GM12878 (cell line): ENCODE measurements around the gene PLEKHM3. TPM values are rescaled to one million over a fixed set of nuclear protein-coding genes. Genes with fewer than 3 reads are reported as not detected.

Source experiments
- ATAC-seq: fragments of 200-7000 bp; cut with Tn5 transposase; 3 replicates; pipeline ENCODE4 v1.9.1; 2020; ENCODE audit warnings: mild to moderate bottlenecking, moderate library complexity
- BruUV-seq: library from RNA; stranded (reverse); fragments of 400-500 nt; replicated peaks from 2 replicates; lab custom pipeline; 2021; lab: Mats Ljungman, UMichigan
- CTCF ChIA-PET: fragments of 300-600 bp; sonication (Branson Sonifier 250); formaldehyde crosslinking; extraction: SDS; loops from one replicate; lab custom pipeline; 2021; ENCODE audit warnings: inconsistent platforms; lab: Yijun Ruan, JAX
- POLR2A ChIA-PET: fragments of 350-600 bp; formaldehyde crosslinking; extraction: SDS; loops from one replicate; lab custom pipeline; 2021; ENCODE audit warnings: inconsistent platforms; lab: Charles Lee
- RAD21 ChIA-PET: fragments of 300-600 bp; sonication (Branson Sonifier 250); formaldehyde crosslinking; loops from one replicate; lab custom pipeline; 2023; ENCODE audit warnings: antibody characterized with exemption; ENCODE audit not compliant: unreplicated experiment; lab: Charles Lee
- SMC1A ChIA-PET: fragments of 300-600 bp; sonication (Branson Sonifier 250); formaldehyde crosslinking; loops from one replicate; lab custom pipeline; 2023; ENCODE audit not compliant: unreplicated experiment, uncharacterized antibody; lab: Charles Lee
- DNase-seq: peaks from one replicate; pipeline ENCODE4 v3.0.0-alpha.2; 2011; ENCODE audit warnings: low read depth, low spot score
- FAIRE-seq: peaks from 3 replicates; lab custom pipeline; 2011; peaks lifted over from hg19 to GRCh38; lab: Jason Lieb, UNC
- H2AFZ ChIP-seq: 2 replicates; pipeline ENCODE4 v1.6.0; 2011; ENCODE audit warnings: low read depth, low read length, control low read depth; ENCODE audit not compliant: control insufficient read depth
- H3K27ac ChIP-seq: 2 replicates; pipeline ENCODE4 v1.5.1; 2011; ENCODE audit warnings: control low read depth; ENCODE audit not compliant: control insufficient read depth, insufficient read depth
- H3K27me3 ChIP-seq, 2 experiments: replicated peaks in 1 of 2; 2 replicates each; pipeline versions ENCODE4 v1.6.0 to v1.6.1; 2011; ENCODE audit warnings: low read length in 1 of 2; ENCODE audit not compliant: control insufficient read depth in 2 of 2, insufficient read depth in 2 of 2
- H3K36me3 ChIP-seq, 2 experiments: 2 replicates each; pipeline ENCODE4 v1.5.1; 2011; ENCODE audit warnings: low read length in 1 of 2; ENCODE audit not compliant: control insufficient read depth in 2 of 2, insufficient read depth in 2 of 2
- H3K4me1 ChIP-seq: 2 replicates; pipeline ENCODE4 v1.6.1; 2011; ENCODE audit warnings: mild to moderate bottlenecking, low read length, moderate library complexity, mixed read lengths; ENCODE audit not compliant: control insufficient read depth, insufficient read depth
- H3K4me2 ChIP-seq: 2 replicates; pipeline ENCODE4 v1.6.0; 2011; ENCODE audit warnings: control low read depth; ENCODE audit not compliant: control insufficient read depth, insufficient read depth
- H3K4me3 ChIP-seq: fragments of 200-600 bp; sonication (generic); 2 replicates; pipeline ENCODE4 v1.5.1; 2016
- H3K79me2 ChIP-seq: 2 replicates; pipeline ENCODE4 v1.6.0; 2011; ENCODE audit warnings: low read length; ENCODE audit not compliant: control insufficient read depth, insufficient read depth
- H3K9ac ChIP-seq: 2 replicates; pipeline ENCODE4 v1.8.0; 2011; ENCODE audit warnings: low read length, control low read depth, mixed read lengths; ENCODE audit not compliant: control insufficient read depth, insufficient read depth
- H3K9me3 ChIP-seq: replicated peaks from 3 replicates; pipeline ENCODE4 v1.5.1; 2011; ENCODE audit warnings: mild to moderate bottlenecking, low read length; ENCODE audit not compliant: control insufficient read depth, insufficient read depth
- H4K20me1 ChIP-seq: 2 replicates; pipeline ENCODE4 v1.6.0; 2011; ENCODE audit not compliant: control insufficient read depth, insufficient read depth
- BHLHE40 ChIP-seq, 2 experiments: fragments of 450-650 bp in 1 of 2; IDR thresholded peaks; 2 replicates each; pipeline ENCODE4 v1.6.1; 2011 to 2017; ENCODE audit warnings: low read depth in 2 of 2, borderline replicate concordance in 1 of 2, improper control_type of control experiment in 1 of 2, low read length in 1 of 2, mild to moderate bottlenecking in 1 of 2
- CBX5 ChIP-seq: sonication (generic); IDR thresholded peaks from 2 replicates; pipeline ENCODE4 v1.6.1; 2016; ENCODE audit warnings: low read depth, moderate library complexity, mild to moderate bottlenecking, inconsistent platforms
- DPF2 ChIP-seq: fragments of 450-650 bp; IDR thresholded peaks from 2 replicates; pipeline ENCODE4 v1.6.1; 2017; ENCODE audit warnings: mild to moderate bottlenecking
- HDGF ChIP-seq: fragments of 450-650 bp; IDR thresholded peaks from 2 replicates; pipeline ENCODE4 v1.6.1; 2016; ENCODE audit warnings: antibody characterized with exemption
- MLLT1 ChIP-seq: fragments of 450-650 bp; IDR thresholded peaks from 2 replicates; pipeline ENCODE4 v1.6.1; 2016; ENCODE audit warnings: mild to moderate bottlenecking
- ZNF687 ChIP-seq: fragments of 450-650 bp; IDR thresholded peaks from 2 replicates; pipeline ENCODE4 v1.6.1; 2017; ENCODE audit warnings: mild to moderate bottlenecking, moderate library complexity
- WGBS: methylation state at CpG from one replicate; pipeline ENCODE4 v1.1.6; 2016; ENCODE audit warnings: low lambda C conversion rate; ENCODE audit not compliant: insufficient replicate concordance, insufficient coverage; ENCODE audit errors: missing lambda C conversion rate; 5-methylcytosine and 5-hydroxymethylcytosine counted together
- in situ Hi-C: fragments of 300-500 bp; cut with MboI; formaldehyde crosslinking; loops from 9 replicates; pipeline ENCODE4 v1.14.3; 2018; ENCODE audit warnings: mixed read lengths
- intact Hi-C: fragments of 100-400 bp; cut with micrococcal nuclease; formaldehyde crosslinking; loops from one replicate; pipeline ENCODE4 v1.14.2; 2022; ENCODE audit not compliant: unreplicated experiment
- polyA plus RNA-seq, 11 experiments: library from polyadenylated mRNA; depleted of rRNA in 4 of 11; unstranded in 6 of 11; stranded (reverse) in 5 of 11; fragments of >200 nt; fragmentation: Nextera tagmentation in 4 of 11; fragmentation: Illumina TruSeq in 1 of 11; extraction: Ambion mirVana in 4 of 11; extraction: Trizol in 1 of 11; gene quantifications; 1 replicate in 1 of 11; 2 replicates in 10 of 11; pipeline versions ENCODE4 v1.2.1 to v1.2.3, GENCODE V29; 2011 to 2016; ENCODE audit warnings: inconsistent platforms in 2 of 11, missing spikeins in 2 of 11, low read depth in 1 of 11
- total RNA-seq, 4 experiments: library from RNA; depleted of rRNA in 3 of 4; stranded (reverse); fragments of >200 nt in 3 of 4; fragmentation: Illumina TruSeq in 1 of 4; extraction: Trizol in 1 of 4; gene quantifications; 2 replicates each; pipeline versions ENCODE4 v1.2.1 to v1.2.3, GENCODE V29; 2013 to 2021

Gene PLEKHM3
- total and polyA plus RNA-seq, 10 of the 15 experiments (the other 5 are each of a cell fraction or from before 2014, with no cell fraction given) = 1.4 to 5.6 (median 3.0) TPM

DNA sequence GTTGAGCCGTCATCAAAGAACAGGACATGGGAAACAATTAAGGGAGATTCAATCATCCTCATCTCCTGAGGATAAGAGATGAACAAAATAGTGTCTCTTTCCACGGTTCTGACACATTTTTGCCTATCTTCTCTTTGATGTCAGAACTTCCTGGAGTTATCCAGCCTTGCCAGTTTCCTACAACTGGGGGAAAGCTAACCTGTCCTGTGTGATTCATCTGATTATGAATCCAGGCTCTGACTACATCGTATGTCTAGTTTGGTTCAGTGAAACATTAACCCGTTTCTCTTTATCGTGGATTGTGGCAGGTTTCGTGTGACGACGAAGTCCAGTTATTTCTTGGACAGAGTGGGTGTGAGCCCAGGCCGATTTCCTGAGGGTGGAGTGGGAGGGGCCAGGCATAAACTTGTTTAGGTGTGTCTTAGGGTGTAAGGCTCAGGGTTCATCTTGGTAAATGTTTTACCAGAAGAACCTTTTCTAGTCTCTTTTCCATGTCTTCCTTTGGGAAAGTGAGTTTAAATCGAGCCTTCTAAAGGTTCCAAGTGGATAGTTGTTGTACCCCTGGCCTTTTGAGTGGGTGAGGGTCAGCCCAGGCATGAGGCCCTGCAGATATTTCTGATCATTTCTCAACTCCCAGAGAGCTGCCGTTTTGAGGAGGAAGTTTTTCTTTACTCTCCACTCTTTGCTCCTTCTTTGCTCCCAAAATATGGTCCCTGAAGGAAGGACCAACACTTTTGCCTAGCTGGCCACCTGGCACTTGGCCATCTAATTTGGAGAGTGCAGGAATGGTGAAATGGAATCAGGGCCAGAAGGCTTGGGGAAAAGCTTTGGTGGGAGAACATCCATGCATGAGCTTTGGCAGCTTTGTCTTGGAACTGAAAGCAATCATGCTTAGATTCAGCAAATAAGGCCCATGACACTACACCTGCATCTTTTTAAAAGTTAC, 205.2 kb downstream of the PLEKHM3 start:
- ATAC-seq = no peak
- no peaks in the 10 kb centered on the region for H3K27me3 ChIP-seq
- no peak overlapping the region for H3K4me2 ChIP-seq
- no peaks in the 10 kb centered on the region for H3K79me2 ChIP-seq
- no peaks in the 10 kb centered on the region for H3K4me1 ChIP-seq
- in situ Hi-C loops = no loop called here
- DNase-seq = no peak
- H4K20me1 ChIP-seq = no peaks in the 10 kb centered on the region
- intact Hi-C loops = no loop called here
- no peak overlapping the region for H3K4me3 ChIP-seq
- WGBS = 67% methylated on average over 11 of the region's 11 CpGs
- H3K9ac ChIP-seq = no peak overlapping the region
- TF ChIP-seq DPF2 (no peak), ZNF687 (no peak), HDGF (no peak), MLLT1 (no peak), CBX5 (no peak), BHLHE40 (IDR thresholded peaks at IDR 0.05; ENCODE audit: borderline replicate concordance in 1 of 2, low read depth in 2 of 2, low read length in 1 of 2) (no peak)
- ChIA-PET CTCF (no interaction called here), SMC1A (interaction anchor here (1.4 to 1.6 kb wide), 2 partner anchors 9 to 28 kb away, joined by 4 read pairs; no protein-coding TSS in a partner anchor), RAD21 (no interaction called here), POLR2A (no interaction called here)
- H3K36me3 ChIP-seq = no peaks in the 10 kb centered on the region
- H2AFZ ChIP-seq = no peak overlapping the region
- no peak for FAIRE-seq
- no peaks in the 10 kb centered on the region for H3K9me3 ChIP-seq
- H3K27ac ChIP-seq = no peak overlapping the region
- BruUV-seq = no TSS peak
